ENCODE data around the gene MBTD1.
"Not testable (repeated sequence)": the region's sequence is repeated elsewhere in the genome, so short reads cannot be mapped to it uniquely, and the experiment has no call there.

MBTD1 gene

GRCh38 chr17:51256101-51256500 is 3.7 kb downstream of the MBTD1 start:
- DNase-seq (ENCODE audit: low read depth in 1 of 2, low spot score in 1 of 2) = no peak

- no peak for DNase-seq (ENCODE audit: low read depth in 1 of 2, low spot score in 1 of 2)
Observed at GRCh38 chr17:51255673-51256072, 4.2 kb downstream of the MBTD1 start.

GRCh38 chr17:51251010-51251409 is 8.8 kb downstream of the MBTD1 start:
- no peak for DNase-seq (ENCODE audit: low read depth in 1 of 2, low spot score in 1 of 2)

GRCh38 chr17:51250314-51250840 is 9.5 kb downstream of the MBTD1 start:
- DNase-seq (ENCODE audit: low read depth in 1 of 2, low spot score in 1 of 2) = no peak

GRCh38 chr17:51245535-51245934 is 14.3 kb downstream of the MBTD1 start:
- DNase-seq (ENCODE audit: low read depth in 1 of 2, low spot score in 1 of 2) = no peak

- DNase-seq (ENCODE audit: low read depth in 1 of 2, low spot score in 1 of 2) = no peak
Observed at GRCh38 chr17:51244041-51244440, 15.8 kb downstream of the MBTD1 start.

GRCh38 chr17:51240275-51240674 is 19.6 kb downstream of the MBTD1 start:
- DNase-seq (ENCODE audit: low read depth in 1 of 2, low spot score in 1 of 2) = no peak

GRCh38 chr17:51238255-51238887 is 21.5 kb downstream of the MBTD1 start:
- no peak for DNase-seq (ENCODE audit: low read depth in 1 of 2, low spot score in 1 of 2)

GRCh38 chr17:51234162-51234561 is 25.7 kb downstream of the MBTD1 start:
- no peak for DNase-seq (ENCODE audit: low read depth in 1 of 2, low spot score in 1 of 2)

GRCh38 chr17:51231999-51232398 is 27.9 kb downstream of the MBTD1 start:
- DNase-seq (ENCODE audit: low read depth in 1 of 2, low spot score in 1 of 2) = no peak

- no peak for DNase-seq (ENCODE audit: low read depth in 1 of 2, low spot score in 1 of 2)
Observed at GRCh38 chr17:51230306-51230705, 29.5 kb downstream of the MBTD1 start.

- no peak for DNase-seq (ENCODE audit: low read depth in 1 of 2, low spot score in 1 of 2)
Observed at GRCh38 chr17:51229889-51230288, 30.0 kb downstream of the MBTD1 start.

GRCh38 chr17:51228161-51228560 is 31.7 kb downstream of the MBTD1 start:
- no peak for DNase-seq (ENCODE audit: low read depth in 1 of 2, low spot score in 1 of 2)

- not testable (repeated sequence) for DNase-seq (ENCODE audit: low read depth in 1 of 2, low spot score in 1 of 2)
Observed at GRCh38 chr17:51225523-51225922, 34.3 kb downstream of the MBTD1 start.

GRCh38 chr17:51224402-51225262 is 35.2 kb downstream of the MBTD1 start:
- DNase-seq (ENCODE audit: low read depth in 1 of 2, low spot score in 1 of 2) = no peak

GRCh38 chr17:51221322-51221721 is 38.5 kb downstream of the MBTD1 start:
- no peak for DNase-seq (ENCODE audit: low read depth in 1 of 2, low spot score in 1 of 2)

GRCh38 chr17:51217946-51218345 is 41.9 kb downstream of the MBTD1 start:
- no peak for DNase-seq (ENCODE audit: low read depth in 1 of 2, low spot score in 1 of 2)

- DNase-seq (ENCODE audit: low read depth in 1 of 2, low spot score in 1 of 2) = no peak
Observed at GRCh38 chr17:51214920-51215319, 44.9 kb downstream of the MBTD1 start.

GRCh38 chr17:51203838-51204237 is 56.0 kb downstream of the MBTD1 start:
- no peak for DNase-seq (ENCODE audit: low read depth in 1 of 2, low spot score in 1 of 2)

GRCh38 chr17:51200846-51201245 is 59.0 kb downstream of the MBTD1 start:
- no peak for DNase-seq (ENCODE audit: low read depth in 1 of 2, low spot score in 1 of 2)

GRCh38 chr17:51200295-51200694 is 59.6 kb downstream of the MBTD1 start:
- no peak for DNase-seq (ENCODE audit: low read depth in 1 of 2, low spot score in 1 of 2)

- no peak for DNase-seq (ENCODE audit: low read depth in 1 of 2, low spot score in 1 of 2)
Observed at GRCh38 chr17:51197754-51198153, 62.1 kb downstream of the MBTD1 start.

Measured in activated T-helper 1 cell treated with anti-CD3 and anti-CD28 coated beads, Interleukin-2, amount 50 U/mL, for 16 hours (primary cell).